Smooth muscle cell (in vitro differentiated cells): Measurements from ENCODE around the gene NUB1. TPM values are rescaled to one million over a fixed set of nuclear protein-coding genes. Genes with fewer than 3 reads are reported as not detected.

Experiments
- DNase-seq: peaks from one replicate; lab custom pipeline; 2025; ENCODE audit not compliant: unreplicated experiment; lab: John Stamatoyannopoulos, UW
- H2AFZ ChIP-seq: fragments of 200-600 bp; sonication (generic); 2 replicates; pipeline ENCODE4 v1.6.0; 2016; ENCODE audit warnings: antibody characterized with exemption, low read depth, mild to moderate bottlenecking
- H3F3A ChIP-seq: fragments of 200-600 bp; sonication (generic); 2 replicates; pipeline ENCODE4 v1.6.0; 2017; ENCODE audit warnings: antibody characterized with exemption, low read depth
- H3K27ac ChIP-seq: fragments of 200-600 bp; sonication (generic); 2 replicates; pipeline ENCODE4 v1.5.1; 2016; ENCODE audit warnings: low read depth, mild to moderate bottlenecking
- H3K27me3 ChIP-seq: fragments of 200-600 bp; sonication (generic); 2 replicates; pipeline ENCODE4 v1.6.1; 2016; ENCODE audit warnings: low read depth, mild to moderate bottlenecking
- H3K36me3 ChIP-seq: fragments of 200-600 bp; sonication (generic); 2 replicates; pipeline ENCODE4 v1.5.1; 2016; ENCODE audit warnings: low read depth
- H3K4me1 ChIP-seq: fragments of 200-600 bp; sonication (generic); 2 replicates; pipeline ENCODE4 v1.5.1; 2016; ENCODE audit warnings: low read depth
- H3K4me2 ChIP-seq: fragments of 200-600 bp; sonication (generic); 2 replicates; pipeline ENCODE4 v1.6.0; 2016; ENCODE audit warnings: mild to moderate bottlenecking
- H3K4me3 ChIP-seq: fragments of 200-600 bp; sonication (generic); 2 replicates; pipeline ENCODE4 v1.5.1; 2016; ENCODE audit warnings: mild to moderate bottlenecking
- H3K79me2 ChIP-seq: fragments of 200-600 bp; sonication (generic); 2 replicates; pipeline ENCODE4 v1.6.0; 2016; ENCODE audit warnings: low read depth, mild to moderate bottlenecking
- H3K9ac ChIP-seq: fragments of 200-600 bp; sonication (generic); 2 replicates; pipeline ENCODE4 v1.6.0; 2016; ENCODE audit warnings: low read depth
- H3K9me3 ChIP-seq: fragments of 200-600 bp; sonication (generic); replicated peaks from 2 replicates; pipeline ENCODE4 v1.5.1; 2016; ENCODE audit warnings: low read depth
- H4K20me1 ChIP-seq: fragments of 200-600 bp; sonication (generic); 2 replicates; pipeline ENCODE4 v1.6.0; 2016; ENCODE audit warnings: low read depth
- whole genome bisulfite sequencing: methylation state at CpG from one replicate; pipeline ENCODE4 v1.1.7; 2016; ENCODE audit warnings: low lambda C conversion rate; 5-methylcytosine and 5-hydroxymethylcytosine counted together
- polyA plus RNA-seq: library from polyadenylated mRNA; unstranded; fragments of >200 nt; fragmentation: Nextera tagmentation; extraction: Ambion mirVana; gene quantifications from 2 replicates; pipeline ENCODE4 v1.2.1, GENCODE V29; 2016
- total RNA-seq: library from RNA; depleted of rRNA; stranded (reverse); fragments of >200 nt; gene quantifications from 2 replicates; pipeline ENCODE4 v1.2.3, GENCODE V29; 2014
- TF ChIP-seq, protein P1 (sequence below): fragments of 200-600 bp; sonication (generic); IDR thresholded peaks from 2 replicates; pipeline ENCODE4 v1.5.1; 2017; ENCODE audit warnings: borderline replicate concordance, mild to moderate bottlenecking, antibody characterized with exemption; ENCODE audit not compliant: insufficient read depth, poor library complexity, severe bottlenecking

NUB1 gene
- total and polyA plus RNA-seq, 2 experiments from 2014 or later = 28.5 to 36.9 TPM

GRCh38 chr7:151416112-151416940 is 74.7 kb downstream of the NUB1 start:
- TF ChIP-seq, protein P1, sequence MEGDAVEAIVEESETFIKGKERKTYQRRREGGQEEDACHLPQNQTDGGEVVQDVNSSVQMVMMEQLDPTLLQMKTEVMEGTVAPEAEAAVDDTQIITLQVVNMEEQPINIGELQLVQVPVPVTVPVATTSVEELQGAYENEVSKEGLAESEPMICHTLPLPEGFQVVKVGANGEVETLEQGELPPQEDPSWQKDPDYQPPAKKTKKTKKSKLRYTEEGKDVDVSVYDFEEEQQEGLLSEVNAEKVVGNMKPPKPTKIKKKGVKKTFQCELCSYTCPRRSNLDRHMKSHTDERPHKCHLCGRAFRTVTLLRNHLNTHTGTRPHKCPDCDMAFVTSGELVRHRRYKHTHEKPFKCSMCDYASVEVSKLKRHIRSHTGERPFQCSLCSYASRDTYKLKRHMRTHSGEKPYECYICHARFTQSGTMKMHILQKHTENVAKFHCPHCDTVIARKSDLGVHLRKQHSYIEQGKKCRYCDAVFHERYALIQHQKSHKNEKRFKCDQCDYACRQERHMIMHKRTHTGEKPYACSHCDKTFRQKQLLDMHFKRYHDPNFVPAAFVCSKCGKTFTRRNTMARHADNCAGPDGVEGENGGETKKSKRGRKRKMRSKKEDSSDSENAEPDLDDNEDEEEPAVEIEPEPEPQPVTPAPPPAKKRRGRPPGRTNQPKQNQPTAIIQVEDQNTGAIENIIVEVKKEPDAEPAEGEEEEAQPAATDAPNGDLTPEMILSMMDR = no peak
- Histone ChIP-seq H3K9ac (no peak overlapping the region), H3K4me1 (no peaks in the 10 kb centered on the region), H3K4me3 (no peak overlapping the region), H3F3A (no peaks in the 10 kb centered on the region), H4K20me1 (no peaks in the 10 kb centered on the region), H2AFZ (no peak overlapping the region), H3K79me2 (no peaks in the 10 kb centered on the region), H3K27me3 (peaks cover 6% of the 10 kb centered on the region), H3K27ac (no peak overlapping the region), H3K36me3 (no peaks in the 10 kb centered on the region), H3K9me3 (no peaks in the 10 kb centered on the region), H3K4me2 (no peak overlapping the region)
- DNase-seq = no peak
- WGBS = 65% methylated on average over 10 of the region's 10 CpGs

GRCh38 chr7:151416941-151417315 is 75.3 kb downstream of the NUB1 start:
- no peak overlapping the region for H3K4me2 ChIP-seq
- H3K4me3 ChIP-seq = no peak overlapping the region
- no peaks in the 10 kb centered on the region for H4K20me1 ChIP-seq
- no peak for DNase-seq
- no peaks in the 10 kb centered on the region for H3K36me3 ChIP-seq
- H2AFZ ChIP-seq = no peak overlapping the region
- no peak overlapping the region for H3K27ac ChIP-seq
- no peaks in the 10 kb centered on the region for H3K4me1 ChIP-seq
- H3K79me2 ChIP-seq = no peaks in the 10 kb centered on the region
- WGBS = 29% methylated on average over 11 of the region's 11 CpGs
- peaks cover 2% of the 10 kb centered on the region for H3K27me3 ChIP-seq
- H3F3A ChIP-seq = no peaks in the 10 kb centered on the region
- H3K9me3 ChIP-seq = no peaks in the 10 kb centered on the region
- TF ChIP-seq, protein P1 = no peak
- no peak overlapping the region for H3K9ac ChIP-seq

- no peak overlapping the region for H2AFZ ChIP-seq
- no peaks in the 10 kb centered on the region for H3K27me3 ChIP-seq
- DNase-seq = no peak
- H3K79me2 ChIP-seq = no peaks in the 10 kb centered on the region
- H3K4me2 ChIP-seq = no peak overlapping the region
- no peaks in the 10 kb centered on the region for H3K4me1 ChIP-seq
- H3F3A ChIP-seq = peaks cover 5% of the 10 kb centered on the region
- TF ChIP-seq, protein P1 = no peak
- no peaks in the 10 kb centered on the region for H3K9me3 ChIP-seq
- no peaks in the 10 kb centered on the region for H3K36me3 ChIP-seq
- no peak overlapping the region for H3K4me3 ChIP-seq
- H3K9ac ChIP-seq = no peak overlapping the region
- H4K20me1 ChIP-seq = no peaks in the 10 kb centered on the region
- 73% methylated on average over 5 of the region's 5 CpGs for WGBS
- no peak overlapping the region for H3K27ac ChIP-seq
Measured at GRCh38 chr7:151420144-151420543, 78.5 kb downstream of the NUB1 start.

DNA sequence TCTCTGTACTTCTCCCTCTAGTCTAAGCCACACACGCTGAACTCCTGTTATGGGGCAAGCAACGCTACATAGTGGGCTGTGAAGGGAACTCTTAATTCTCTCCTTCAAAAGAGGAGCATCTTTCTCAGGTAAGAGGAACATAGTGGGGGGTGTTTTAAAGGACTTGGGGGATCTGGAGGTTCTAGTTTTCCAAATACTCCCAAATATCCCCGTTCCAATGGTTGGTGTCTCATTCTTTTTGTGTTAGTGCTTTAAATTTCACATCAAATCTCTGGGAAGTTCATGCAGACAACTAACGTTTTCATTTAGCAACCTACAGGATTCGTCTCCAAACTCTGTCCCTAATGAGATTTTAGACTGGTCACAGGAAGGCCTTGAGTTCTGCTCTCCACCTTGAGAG is 80.6 kb downstream of the NUB1 start:
- Histone ChIP-seq H3K9me3 (no peaks in the 10 kb centered on the region), H3K4me2 (no peak overlapping the region), H3F3A (peaks cover 22% of the 10 kb centered on the region), H3K27ac (no peak overlapping the region), H3K9ac (no peak overlapping the region), H3K79me2 (no peaks in the 10 kb centered on the region), H3K4me1 (peaks cover 13% of the 10 kb centered on the region), H4K20me1 (no peaks in the 10 kb centered on the region), H3K36me3 (no peaks in the 10 kb centered on the region), H2AFZ (no peak overlapping the region), H3K27me3 (no peaks in the 10 kb centered on the region), H3K4me3 (no peak overlapping the region)
- no peak for DNase-seq
- 88% methylated on average over 5 of the region's 5 CpGs for WGBS
- TF ChIP-seq, protein P1 = no peak
